ENCODE measurements around the gene EMSY.

DNA sequence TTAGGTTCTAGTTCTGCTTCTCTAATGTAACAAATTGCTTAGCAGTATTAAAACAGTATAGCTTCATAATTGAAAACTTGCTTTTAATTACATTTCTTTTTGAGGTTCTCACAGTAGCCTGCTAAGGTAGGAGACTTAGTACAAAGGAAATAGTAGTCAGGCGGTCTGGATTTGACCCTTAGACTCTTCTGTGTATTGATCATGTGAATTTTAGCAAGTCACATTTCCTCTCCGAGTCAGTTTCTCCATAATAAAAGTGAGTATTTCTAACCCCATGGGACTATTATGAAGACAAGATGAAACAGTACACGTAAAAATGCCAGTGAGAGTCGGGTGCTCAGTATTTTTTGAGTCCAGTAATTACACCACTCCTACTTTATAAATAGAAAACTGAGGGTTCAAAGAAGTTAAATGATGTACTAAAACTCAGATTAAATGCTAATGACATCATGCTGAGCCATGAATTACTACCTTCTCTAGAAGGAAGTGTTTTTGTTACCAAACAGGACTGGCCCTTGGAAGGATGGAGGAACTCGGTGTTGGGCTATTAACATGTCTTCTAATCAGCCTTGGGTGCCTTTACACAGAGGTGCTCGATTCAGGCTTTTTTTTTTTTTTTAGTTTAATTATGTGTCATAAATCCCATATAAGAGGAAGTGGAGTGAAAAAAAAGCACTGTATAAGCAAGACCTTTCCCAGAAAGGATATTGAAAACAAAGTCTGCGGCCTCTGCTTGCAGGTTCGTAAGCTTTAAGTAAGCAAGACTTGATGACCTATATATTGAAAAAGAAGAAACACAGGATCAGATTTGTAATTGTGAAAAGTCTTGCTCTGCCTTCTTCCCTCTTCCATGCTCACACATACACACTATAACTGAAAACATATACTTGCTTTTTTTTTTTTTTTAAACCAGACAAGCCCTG, 109.0 kb downstream of the EMSY start:
- peak in 1 of 4 donors; percentile 10 for TF ChIP-seq POLR2AphosphoS5 (IDR thresholded peaks at IDR 0.05)
- TF ChIP-seq, protein P1, sequence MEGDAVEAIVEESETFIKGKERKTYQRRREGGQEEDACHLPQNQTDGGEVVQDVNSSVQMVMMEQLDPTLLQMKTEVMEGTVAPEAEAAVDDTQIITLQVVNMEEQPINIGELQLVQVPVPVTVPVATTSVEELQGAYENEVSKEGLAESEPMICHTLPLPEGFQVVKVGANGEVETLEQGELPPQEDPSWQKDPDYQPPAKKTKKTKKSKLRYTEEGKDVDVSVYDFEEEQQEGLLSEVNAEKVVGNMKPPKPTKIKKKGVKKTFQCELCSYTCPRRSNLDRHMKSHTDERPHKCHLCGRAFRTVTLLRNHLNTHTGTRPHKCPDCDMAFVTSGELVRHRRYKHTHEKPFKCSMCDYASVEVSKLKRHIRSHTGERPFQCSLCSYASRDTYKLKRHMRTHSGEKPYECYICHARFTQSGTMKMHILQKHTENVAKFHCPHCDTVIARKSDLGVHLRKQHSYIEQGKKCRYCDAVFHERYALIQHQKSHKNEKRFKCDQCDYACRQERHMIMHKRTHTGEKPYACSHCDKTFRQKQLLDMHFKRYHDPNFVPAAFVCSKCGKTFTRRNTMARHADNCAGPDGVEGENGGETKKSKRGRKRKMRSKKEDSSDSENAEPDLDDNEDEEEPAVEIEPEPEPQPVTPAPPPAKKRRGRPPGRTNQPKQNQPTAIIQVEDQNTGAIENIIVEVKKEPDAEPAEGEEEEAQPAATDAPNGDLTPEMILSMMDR (IDR thresholded peaks at IDR 0.05): no peak

Data from sigmoid colon (tissue), 4 donors.